SK-N-SH (cell line): ENCODE data around the gene AMFR. TPM values are rescaled to one million over a fixed set of nuclear protein-coding genes. Genes with fewer than 3 reads are reported as not detected.

Source experiments
- CTCF ChIA-PET: fragments of 300-600, 350-600 bp; formaldehyde crosslinking; extraction: SDS; loops from one replicate; lab custom pipeline; 2021; lab: Yijun Ruan, JAX
- POLR2A ChIA-PET: fragments of 350-600 bp; sonication (Branson Sonifier 250); formaldehyde crosslinking; extraction: SDS; loops from one replicate; lab custom pipeline; 2020; ENCODE audit warnings: antibody characterized with exemption, inconsistent platforms; lab: Yijun Ruan, JAX
- DNase-seq: peaks from one replicate; pipeline ENCODE4 v3.0.0; 2012
- H2AFZ ChIP-seq: fragments of 200-600 bp; sonication (generic); 2 replicates; pipeline ENCODE4 v1.8.1; 2016; ENCODE audit warnings: antibody characterized with exemption, mild to moderate bottlenecking, low read depth
- H3F3A ChIP-seq: fragments of 200-600 bp; sonication (generic); replicated peaks from 2 replicates; pipeline ENCODE3; 2016; ENCODE audit warnings: antibody characterized with exemption, mild to moderate bottlenecking; ENCODE audit not compliant: insufficient read depth
- H3K27ac ChIP-seq, 2 experiments: fragments of 200-500 bp in 1 of 2; fragments of 200-600 bp in 1 of 2; sonication (Bioruptor generic) in 1 of 2; sonication (generic), shearing (Covaris generic) in 1 of 2; 2 replicates each; pipeline versions ENCODE4 v1.5.1 to v1.6.1; 2014 to 2016; ENCODE audit warnings: low read depth in 2 of 2, inconsistent platforms in 1 of 2, low read length in 1 of 2, mild to moderate bottlenecking in 1 of 2, mixed read lengths in 1 of 2
- H3K27me3 ChIP-seq: fragments of 200-600 bp; sonication (generic), shearing (Covaris generic); 2 replicates; pipeline ENCODE4 v1.6.1; 2016; ENCODE audit warnings: mixed run types; ENCODE audit not compliant: insufficient read depth
- H3K36me3 ChIP-seq, 2 experiments: fragments of 200-500 bp in 1 of 2; fragments of 200-600 bp in 1 of 2; sonication (Bioruptor generic) in 1 of 2; sonication (generic) in 1 of 2; replicated peaks in 1 of 2; 2 replicates each; pipeline versions ENCODE3 to v1.5.1; 2014 to 2016; ENCODE audit warnings: low read length in 1 of 2, mild to moderate bottlenecking in 1 of 2; ENCODE audit not compliant: insufficient read depth in 2 of 2, control insufficient read depth in 1 of 2
- H3K4me1 ChIP-seq, 2 experiments: fragments of 200-500 bp in 1 of 2; fragments of 200-600 bp in 1 of 2; sonication (Bioruptor generic) in 1 of 2; sonication (generic), shearing (Covaris generic) in 1 of 2; 2 replicates each; pipeline versions ENCODE4 v1.5.1 to v1.6.1; 2014 to 2016; ENCODE audit warnings: low read depth in 1 of 2, low read length in 1 of 2, mixed run types in 1 of 2; ENCODE audit not compliant: insufficient read depth in 2 of 2, control insufficient read depth in 1 of 2
- H3K4me2 ChIP-seq: fragments of 200-600 bp; sonication (generic), shearing (Covaris generic); 2 replicates; pipeline ENCODE4 v1.6.1; 2017; ENCODE audit warnings: mixed run types
- H3K4me3 ChIP-seq, 2 experiments: fragments of 200-500 bp in 1 of 2; fragments of 200-600 bp in 1 of 2; sonication (Bioruptor generic) in 1 of 2; sonication (generic), shearing (Covaris generic) in 1 of 2; 2 replicates each; pipeline versions ENCODE4 v1.5.1 to v1.8.1; 2014 to 2016; ENCODE audit warnings: low read depth in 2 of 2, inconsistent platforms in 1 of 2, low read length in 1 of 2, mild to moderate bottlenecking in 1 of 2, mixed read lengths in 1 of 2, moderate library complexity in 1 of 2
- H3K79me2 ChIP-seq: fragments of 200-600 bp; sonication (generic); 2 replicates; pipeline ENCODE4 v1.8.1; 2017; ENCODE audit warnings: mild to moderate bottlenecking; ENCODE audit not compliant: insufficient read depth
- H3K9ac ChIP-seq: fragments of 200-600 bp; sonication (generic); 2 replicates; pipeline ENCODE4 v1.6.1; 2017; ENCODE audit warnings: mixed run types
- H3K9me2 ChIP-seq: fragments of 200-600 bp; sonication (generic); 2 replicates; pipeline ENCODE4 v1.6.1; 2017; ENCODE audit warnings: mixed run types
- H3K9me3 ChIP-seq: fragments of 200-600 bp; sonication (generic); 2 replicates; pipeline ENCODE4 v1.6.1; 2017; ENCODE audit warnings: mixed run types, mild to moderate bottlenecking, moderate library complexity
- H4K20me1 ChIP-seq: fragments of 200-600 bp; sonication (generic); 2 replicates; pipeline ENCODE4 v1.6.1; 2017; ENCODE audit warnings: mild to moderate bottlenecking, mixed run types; ENCODE audit not compliant: insufficient read depth
- CHD2 ChIP-seq: fragments of 150-350 bp; IDR thresholded peaks from 2 replicates; pipeline ENCODE4 v1.6.1; 2018; ENCODE audit warnings: low read length; ENCODE audit not compliant: partially characterized antibody
- EP300 ChIP-seq, 2 experiments: IDR thresholded peaks; 2 replicates each; pipeline versions ENCODE4 v1.4.0 to v1.6.1; 2012; ENCODE audit warnings: borderline replicate concordance in 1 of 2, low read depth in 1 of 2, low read length in 1 of 2
- GABPA ChIP-seq: IDR thresholded peaks from 2 replicates; pipeline ENCODE4 v1.4.0; 2012; ENCODE audit warnings: low read depth, mild to moderate bottlenecking
- GATA2 ChIP-seq: sonication (generic); formaldehyde crosslinking; IDR thresholded peaks from 2 replicates; pipeline ENCODE4 v1.5.0; 2020; ENCODE audit warnings: mild to moderate bottlenecking, missing genetic modification reagents
- MAX ChIP-seq: IDR thresholded peaks from 2 replicates; pipeline ENCODE4 v1.4.0; 2012; ENCODE audit warnings: low read depth
- RAD21 ChIP-seq: IDR thresholded peaks from 2 replicates; pipeline ENCODE4 v1.6.1; 2012; ENCODE audit warnings: mild to moderate bottlenecking, low read length
- RCOR1 ChIP-seq: fragments of 150-350 bp; IDR thresholded peaks from 2 replicates; pipeline ENCODE4 v1.6.1; 2017; ENCODE audit warnings: antibody characterized with exemption, low read length
- REST ChIP-seq: IDR thresholded peaks from 2 replicates; pipeline ENCODE4 v1.6.1; 2012; ENCODE audit warnings: mild to moderate bottlenecking, low read depth, low read length, moderate library complexity
- RFX5 ChIP-seq: IDR thresholded peaks from 2 replicates; pipeline ENCODE4 v1.6.1; 2012; ENCODE audit warnings: mild to moderate bottlenecking, improper control_type of control experiment, low read length
- TCF12 ChIP-seq: IDR thresholded peaks from 2 replicates; pipeline ENCODE4 v1.4.0; 2012
- WGBS: methylation state at CpG from one replicate; pipeline ENCODE4 v1.1.6; 2017; ENCODE audit warnings: low lambda C conversion rate; 5-methylcytosine and 5-hydroxymethylcytosine counted together
- polyA plus RNA-seq, 3 experiments: library from polyadenylated mRNA; depleted of rRNA; stranded (reverse); fragments of >200 nt; gene quantifications; 2 replicates each; pipeline ENCODE4 v1.2.3, GENCODE V29; 2012
- TF ChIP-seq, protein P1 (sequence below): fragments of 150-350 bp; IDR thresholded peaks from 2 replicates; pipeline ENCODE4 v1.6.1; 2016; ENCODE audit warnings: mild to moderate bottlenecking, low read depth, low read length
- TF ChIP-seq, protein P2 (sequence below): IDR thresholded peaks from 2 replicates; pipeline ENCODE4 v1.4.0; 2012; ENCODE audit warnings: low read depth, borderline replicate concordance

AMFR gene
- polyA plus RNA-seq, 1 of the 3 experiments (the other 2 are of a cell fraction), result 65.3 TPM

GRCh38 chr16:56462064-56462796 lies 36.9 kb upstream of the AMFR start:
- Histone ChIP-seq H3F3A (no peaks in the 10 kb centered on the region), H3K9me3 (no peaks in the 10 kb centered on the region), H3K9ac (no peak overlapping the region), H3K79me2 (0 out of 2 replicates have a peak, but pooled peaks cover 2% of the 10 kb centered on the region), H4K20me1 (no peaks in the 10 kb centered on the region), H3K36me3 (peaks cover 84 to 85% of the 10 kb centered on the region in 2 experiments), H2AFZ (no peak overlapping the region), H3K27ac (peak overlapping the region in 1 of 2 experiments; percentile 30; a peak in 2 of 4 replicates), H3K9me2 (no peaks in the 10 kb centered on the region), H3K4me3 (no peak overlapping the region), H3K27me3 (no peaks in the 10 kb centered on the region), H3K4me1 (peaks cover 0 to 4% of the 10 kb centered on the region in 2 experiments; a peak in 2 of 4 replicates)
- peak; percentile 49 for DNase-seq
- POLR2A ChIA-PET, result no interaction called here
- CTCF ChIA-PET, result no interaction called here
- 78% methylated on average over 3 of the region's 3 CpGs for WGBS
- peak; percentile 17; the same call in 1 of the 2 replicates for TF ChIP-seq TCF12
- no peak for TF ChIP-seq REST
- peak; percentile 80 for TF ChIP-seq GATA2 (CRISPR knock-in tag)
- no peak for TF ChIP-seq RFX5
- TF ChIP-seq MAX, result no peak
- TF ChIP-seq GABPA, result no peak
- peak in 1 of 2 experiments; percentile 70; a peak in 1 of 4 replicates for TF ChIP-seq EP300 (IDR thresholded peaks at IDR 0.05; ENCODE audit: borderline replicate concordance in 1 of 2, low read depth in 1 of 2, low read length in 1 of 2)
- TF ChIP-seq, protein P1, sequence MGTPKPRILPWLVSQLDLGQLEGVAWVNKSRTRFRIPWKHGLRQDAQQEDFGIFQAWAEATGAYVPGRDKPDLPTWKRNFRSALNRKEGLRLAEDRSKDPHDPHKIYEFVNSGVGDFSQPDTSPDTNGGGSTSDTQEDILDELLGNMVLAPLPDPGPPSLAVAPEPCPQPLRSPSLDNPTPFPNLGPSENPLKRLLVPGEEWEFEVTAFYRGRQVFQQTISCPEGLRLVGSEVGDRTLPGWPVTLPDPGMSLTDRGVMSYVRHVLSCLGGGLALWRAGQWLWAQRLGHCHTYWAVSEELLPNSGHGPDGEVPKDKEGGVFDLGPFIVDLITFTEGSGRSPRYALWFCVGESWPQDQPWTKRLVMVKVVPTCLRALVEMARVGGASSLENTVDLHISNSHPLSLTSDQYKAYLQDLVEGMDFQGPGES, result no peak
- TF ChIP-seq RCOR1, result peak; percentile 60; the same call in 1 of the 2 replicates
- TF ChIP-seq RAD21, result no peak
- peak; percentile 36 for TF ChIP-seq CHD2
- TF ChIP-seq, all 33 proteins: peak for 5
- H3K4me2 ChIP-seq, result no peak overlapping the region

GRCh38 chr16:56460101-56460500 lies 34.8 kb upstream of the AMFR start:
- no peak overlapping the region for H3K4me2 ChIP-seq

More at GRCh38 chr16:56460101-56460500, 34.8 kb upstream of the AMFR start:
- Histone ChIP-seq H3F3A (no peaks in the 10 kb centered on the region), H3K27ac (no peak overlapping the region), H3K9me2 (no peaks in the 10 kb centered on the region), H3K4me3 (no peak overlapping the region), H3K27me3 (no peaks in the 10 kb centered on the region), H3K36me3 (peaks cover 78 to 83% of the 10 kb centered on the region in 2 experiments), H4K20me1 (no peaks in the 10 kb centered on the region), H3K4me1 (no peaks in the 10 kb centered on the region; a peak in 2 of 4 replicates), H3K9ac (no peak overlapping the region), H2AFZ (no peak overlapping the region), H3K9me3 (no peaks in the 10 kb centered on the region), H3K79me2 (peaks cover 8% of the 10 kb centered on the region)
- no peak for DNase-seq
- WGBS, result 95% methylated on average over 2 of the region's 2 CpGs
- TF ChIP-seq, protein P2, sequence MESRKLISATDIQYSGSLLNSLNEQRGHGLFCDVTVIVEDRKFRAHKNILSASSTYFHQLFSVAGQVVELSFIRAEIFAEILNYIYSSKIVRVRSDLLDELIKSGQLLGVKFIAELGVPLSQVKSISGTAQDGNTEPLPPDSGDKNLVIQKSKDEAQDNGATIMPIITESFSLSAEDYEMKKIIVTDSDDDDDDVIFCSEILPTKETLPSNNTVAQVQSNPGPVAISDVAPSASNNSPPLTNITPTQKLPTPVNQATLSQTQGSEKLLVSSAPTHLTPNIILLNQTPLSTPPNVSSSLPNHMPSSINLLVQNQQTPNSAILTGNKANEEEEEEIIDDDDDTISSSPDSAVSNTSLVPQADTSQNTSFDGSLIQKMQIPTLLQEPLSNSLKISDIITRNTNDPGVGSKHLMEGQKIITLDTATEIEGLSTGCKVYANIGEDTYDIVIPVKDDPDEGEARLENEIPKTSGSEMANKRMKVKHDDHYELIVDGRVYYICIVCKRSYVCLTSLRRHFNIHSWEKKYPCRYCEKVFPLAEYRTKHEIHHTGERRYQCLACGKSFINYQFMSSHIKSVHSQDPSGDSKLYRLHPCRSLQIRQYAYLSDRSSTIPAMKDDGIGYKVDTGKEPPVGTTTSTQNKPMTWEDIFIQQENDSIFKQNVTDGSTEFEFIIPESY, result no peak
- CTCF ChIA-PET, result no interaction called here
- POLR2A ChIA-PET, result no interaction called here
